ENCODE data around the gene PIP4K2A. TPM values are rescaled to one million over a fixed set of nuclear protein-coding genes. Genes with fewer than 3 reads are reported as not detected.

PIP4K2A gene
- total RNA-seq, 2 donors from 2014 or later: 15.0 to 17.8 TPM

- H3K4me1 Mint-ChIP-seq: peaks cover 18% of the 10 kb centered on the region
- no peak overlapping the region for H3K9ac ChIP-seq (ENCODE audit: extremely low read depth, low read length, poor library complexity, severe bottlenecking)
- H3K27me3 Mint-ChIP-seq (ENCODE audit: insufficient read depth): no peaks in the 10 kb centered on the region
- TF ChIP-seq CTCF (conservative IDR thresholded peaks at IDR 0.05): no peak
- no peak overlapping the region for H3K27ac Mint-ChIP-seq
- H3K9me3 ChIP-seq (ENCODE audit: control insufficient read depth, low read length): no peaks in the 10 kb centered on the region
- no peaks in the 10 kb centered on the region for H3K9me3 Mint-ChIP-seq
- no peak overlapping the region for H3K4me3 Mint-ChIP-seq
- no peak overlapping the region for H3K4me3 ChIP-seq (ENCODE audit: low read length)
- H3K36me3 ChIP-seq (ENCODE audit: control insufficient read depth, insufficient read depth, low read length): no peaks in the 10 kb centered on the region
- no peaks in the 10 kb centered on the region for H3K27me3 ChIP-seq (ENCODE audit: control insufficient read depth, insufficient read depth, low read length, poor library complexity, severe bottlenecking)
- H3K27ac ChIP-seq (ENCODE audit: low read depth, low read length): peak overlapping the region; percentile 66
- 85 to 89% methylated on average over 5 to 6 of the region's 6 CpGs for WGBS, 2 experiments (ENCODE audit: insufficient coverage in 1 of 2, insufficient read length in 1 of 2)
- DNase-seq: no peak
- no peaks in the 10 kb centered on the region for H3K36me3 Mint-ChIP-seq (ENCODE audit: low read depth)
- no peaks in the 10 kb centered on the region for H3K4me1 ChIP-seq (ENCODE audit: control insufficient read depth, insufficient read depth, low read length)
These were observed 74.0 kb downstream of the PIP4K2A start for GRCh38 chr10:22640359-22640758.

GRCh38 chr10:22638863-22639262 is 75.5 kb downstream of the PIP4K2A start:
- no peaks in the 10 kb centered on the region for H3K9me3 Mint-ChIP-seq
- 96 to 100% methylated on average over 1 of the region's 1 CpG for WGBS, 2 experiments (ENCODE audit: insufficient coverage in 1 of 2, insufficient read length in 1 of 2)

GRCh38 chr10:22637491-22637890 is 76.9 kb downstream of the PIP4K2A start:
- H3K27ac Mint-ChIP-seq: no peak overlapping the region
- H3K27me3 ChIP-seq (ENCODE audit: control insufficient read depth, insufficient read depth, low read length, poor library complexity, severe bottlenecking): no peaks in the 10 kb centered on the region
- no peak for TF ChIP-seq CTCF (conservative IDR thresholded peaks at IDR 0.05)
- H3K36me3 Mint-ChIP-seq (ENCODE audit: low read depth): no peaks in the 10 kb centered on the region
- no peak for DNase-seq
- H3K27ac ChIP-seq (ENCODE audit: low read depth, low read length): no peak overlapping the region
- H3K27me3 Mint-ChIP-seq (ENCODE audit: insufficient read depth): no peaks in the 10 kb centered on the region
- no peak overlapping the region for H3K4me3 Mint-ChIP-seq
- no peak overlapping the region for H3K9ac ChIP-seq (ENCODE audit: extremely low read depth, low read length, poor library complexity, severe bottlenecking)
- H3K9me3 Mint-ChIP-seq: no peaks in the 10 kb centered on the region
- 90 to 100% methylated on average over 3 to 4 of the region's 4 CpGs for WGBS, 2 experiments (ENCODE audit: insufficient coverage in 1 of 2, insufficient read length in 1 of 2)
- H3K4me1 Mint-ChIP-seq: no peaks in the 10 kb centered on the region
- no peaks in the 10 kb centered on the region for H3K9me3 ChIP-seq (ENCODE audit: control insufficient read depth, low read length)
- H3K4me3 ChIP-seq (ENCODE audit: low read length): no peak overlapping the region
- H3K4me1 ChIP-seq (ENCODE audit: control insufficient read depth, insufficient read depth, low read length): no peaks in the 10 kb centered on the region
- no peaks in the 10 kb centered on the region for H3K36me3 ChIP-seq (ENCODE audit: control insufficient read depth, insufficient read depth, low read length)

More at GRCh38 chr10:22638863-22639262, 75.5 kb downstream of the PIP4K2A start:
- Histone ChIP-seq H3K4me3 (ENCODE audit: low read length) (no peak overlapping the region), H3K9me3 (ENCODE audit: control insufficient read depth, low read length) (no peaks in the 10 kb centered on the region), H3K4me1 (ENCODE audit: control insufficient read depth, insufficient read depth, low read length) (no peaks in the 10 kb centered on the region), H3K36me3 (ENCODE audit: control insufficient read depth, insufficient read depth, low read length) (no peaks in the 10 kb centered on the region), H3K9ac (ENCODE audit: extremely low read depth, low read length, poor library complexity, severe bottlenecking) (no peak overlapping the region), H3K27me3 (ENCODE audit: control insufficient read depth, insufficient read depth, low read length, poor library complexity, severe bottlenecking) (no peaks in the 10 kb centered on the region), H3K27ac (ENCODE audit: low read depth, low read length) (no peak overlapping the region)
- no peak for TF ChIP-seq CTCF (conservative IDR thresholded peaks at IDR 0.05)
- Mint-ChIP-seq H3K27me3 (ENCODE audit: insufficient read depth) (no peaks in the 10 kb centered on the region), H3K27ac (no peak overlapping the region), H3K4me1 (peaks cover 9% of the 10 kb centered on the region), H3K36me3 (ENCODE audit: low read depth) (no peaks in the 10 kb centered on the region), H3K4me3 (no peak overlapping the region)
- DNase-seq: no peak
